HG02610 (cell line): ENCODE data around the gene TMEM203.
"Not testable (repeated sequence)": the region's sequence is repeated elsewhere in the genome, so short reads cannot be mapped to it uniquely, and the experiment has no call there.

Source experiments
- ATAC-seq: cut with Tn5 transposase; IDR thresholded peaks from one replicate; pipeline ENCODE4 v1.9.1; 2021; ENCODE audit warnings: mild to moderate bottlenecking, moderate library complexity; ENCODE audit not compliant: unreplicated experiment

The TMEM203 gene

DNA sequence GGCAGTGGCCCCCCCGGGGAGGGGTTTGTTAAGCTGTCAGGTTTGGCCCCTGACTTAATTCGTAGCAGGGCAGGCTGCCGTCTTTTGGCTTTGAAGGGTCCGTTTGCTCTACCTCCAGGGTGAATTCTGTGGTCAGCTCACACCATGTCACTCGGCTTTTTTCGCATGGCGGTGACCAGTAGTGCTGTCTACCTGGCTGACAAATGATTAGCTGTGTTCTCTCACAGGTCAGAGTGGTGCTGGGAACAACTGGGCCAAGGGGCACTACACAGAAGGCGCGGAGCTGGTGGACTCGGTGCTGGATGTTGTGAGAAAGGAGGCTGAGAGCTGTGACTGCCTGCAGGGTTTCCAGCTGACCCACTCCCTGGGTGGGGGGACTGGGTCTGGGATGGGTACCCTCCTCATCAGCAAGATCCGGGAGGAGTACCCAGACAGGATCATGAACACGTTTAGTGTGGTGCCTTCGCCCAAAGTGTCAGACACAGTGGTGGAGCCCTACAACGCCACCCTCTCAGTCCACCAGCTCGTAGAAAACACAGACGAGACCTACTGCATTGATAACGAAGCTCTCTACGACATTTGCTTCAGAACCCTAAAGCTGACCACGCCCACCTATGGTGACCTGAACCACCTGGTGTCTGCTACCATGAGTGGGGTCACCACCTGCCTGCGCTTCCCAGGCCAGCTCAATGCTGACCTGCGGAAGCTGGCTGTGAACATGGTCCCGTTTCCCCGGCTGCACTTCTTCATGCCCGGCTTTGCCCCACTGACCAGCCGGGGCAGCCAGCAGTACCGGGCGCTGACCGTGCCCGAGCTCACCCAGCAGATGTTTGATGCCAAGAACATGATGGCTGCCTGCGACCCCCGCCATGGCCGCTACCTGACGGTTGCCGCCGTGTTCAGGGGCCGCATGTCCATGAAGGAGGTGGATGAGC, 37.1 kb upstream of the TMEM203 start:
- ATAC-seq, result no peak

GRCh38 chr9:137241490-137242268, 36.2 kb upstream of the TMEM203 start:
- peak; percentile 4 for ATAC-seq

DNA sequence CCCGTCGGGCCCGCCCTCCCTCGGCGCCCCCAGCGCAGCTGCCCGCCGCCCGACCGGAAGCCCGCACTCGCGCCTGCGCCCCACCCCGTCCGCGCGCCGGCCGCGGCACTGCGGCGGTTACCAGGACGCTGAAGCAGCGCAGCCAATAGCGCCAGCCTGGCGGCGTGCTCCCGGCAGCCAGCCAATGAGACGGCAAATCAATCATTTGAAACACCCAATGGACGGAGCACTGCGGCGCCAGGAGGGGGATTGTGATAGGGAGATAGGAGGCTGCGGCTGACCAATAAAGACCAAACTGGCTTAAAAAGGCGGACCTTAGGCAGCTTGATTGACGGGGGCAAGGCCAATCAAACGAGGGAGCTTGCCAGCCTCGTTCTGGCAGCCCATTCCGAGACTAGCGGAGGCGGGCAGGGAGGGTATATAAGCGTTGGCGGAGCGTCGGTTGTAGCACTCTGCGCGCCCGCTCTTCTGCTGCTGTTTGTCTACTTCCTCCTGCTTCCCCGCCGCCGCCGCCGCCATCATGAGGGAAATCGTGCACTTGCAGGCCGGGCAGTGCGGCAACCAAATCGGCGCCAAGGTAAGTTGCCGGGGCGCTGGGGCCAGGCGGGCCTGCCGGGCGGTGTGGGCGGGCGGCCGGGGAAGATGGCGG, 35.5 kb upstream of the TMEM203 start, which contains the start of gene TUBB4B:
Gene TUBB4B (plus strand): TSS at position 447 of the 649 bp plus-strand sequence. CDS start 74 bp downstream, at position 521.
- peak; percentile 77 for ATAC-seq

DNA sequence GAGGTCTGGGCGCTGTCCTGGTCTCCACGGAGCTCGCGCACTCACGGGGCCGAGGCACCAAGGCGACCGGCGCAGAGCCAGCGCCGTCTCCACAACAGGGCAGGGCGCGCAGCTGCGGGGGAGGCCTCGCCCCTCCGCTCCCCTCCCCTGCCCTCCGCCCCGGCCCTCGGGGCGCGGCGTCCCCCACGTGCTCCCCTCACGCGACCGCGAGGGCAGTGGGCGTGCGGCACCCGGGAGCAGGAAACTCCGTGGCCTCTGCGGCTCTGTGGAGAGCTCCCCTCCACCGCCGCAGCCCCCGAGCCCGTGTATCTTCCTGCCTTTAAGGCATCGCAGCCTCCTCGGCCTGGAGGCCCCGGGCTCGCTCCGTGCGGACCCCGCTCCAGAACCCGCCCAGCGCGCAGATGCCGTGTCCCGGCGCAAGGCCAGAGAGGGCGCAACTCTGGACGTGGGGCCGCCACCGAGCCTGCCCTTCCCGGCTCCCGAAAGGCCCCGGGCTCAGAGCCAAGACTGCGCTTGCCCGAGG, 34.9 kb upstream of the TMEM203 start:
- ATAC-seq, result peak; percentile 21

DNA sequence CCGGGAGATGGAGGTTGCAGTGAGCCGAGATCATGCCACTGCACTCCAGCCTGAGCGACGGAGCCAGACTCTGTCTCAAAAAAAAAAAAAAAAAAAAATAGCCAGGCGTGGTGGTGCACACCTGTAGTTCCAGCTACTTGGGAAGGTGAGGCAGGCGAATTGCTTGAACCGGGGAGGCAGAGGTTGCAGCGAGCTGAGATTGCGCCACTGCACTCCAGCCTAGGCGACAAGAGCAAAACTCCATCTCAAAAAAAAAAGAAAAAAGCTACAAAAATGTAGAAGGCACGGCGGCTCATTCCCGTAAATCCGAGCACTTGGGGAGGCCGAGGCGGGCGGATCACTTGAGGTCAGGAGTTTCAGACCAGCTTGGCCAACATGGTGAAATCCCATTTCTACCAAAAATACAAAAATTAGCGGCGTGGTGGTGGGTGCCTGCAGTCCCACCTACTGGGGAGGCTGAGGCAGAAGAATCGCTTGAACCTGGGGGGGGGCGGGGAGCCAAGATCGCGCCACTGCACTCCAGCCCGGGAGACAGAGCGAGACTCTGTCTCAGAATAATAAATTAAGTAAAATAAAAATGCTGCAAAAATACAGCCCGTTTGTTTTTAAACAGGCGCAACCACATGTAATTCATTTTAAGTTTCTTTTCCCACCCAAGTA, 34.2 kb upstream of the TMEM203 start:
- ATAC-seq, result not testable (repeated sequence)

GRCh38 chr9:137237759-137238726, 32.6 kb upstream of the TMEM203 start:
- no peak for ATAC-seq

- no peak for ATAC-seq
Observed at GRCh38 chr9:137236936-137237421, 31.5 kb upstream of the TMEM203 start.

- no peak for ATAC-seq
Observed at GRCh38 chr9:137236238-137236935, 30.9 kb upstream of the TMEM203 start.

DNA sequence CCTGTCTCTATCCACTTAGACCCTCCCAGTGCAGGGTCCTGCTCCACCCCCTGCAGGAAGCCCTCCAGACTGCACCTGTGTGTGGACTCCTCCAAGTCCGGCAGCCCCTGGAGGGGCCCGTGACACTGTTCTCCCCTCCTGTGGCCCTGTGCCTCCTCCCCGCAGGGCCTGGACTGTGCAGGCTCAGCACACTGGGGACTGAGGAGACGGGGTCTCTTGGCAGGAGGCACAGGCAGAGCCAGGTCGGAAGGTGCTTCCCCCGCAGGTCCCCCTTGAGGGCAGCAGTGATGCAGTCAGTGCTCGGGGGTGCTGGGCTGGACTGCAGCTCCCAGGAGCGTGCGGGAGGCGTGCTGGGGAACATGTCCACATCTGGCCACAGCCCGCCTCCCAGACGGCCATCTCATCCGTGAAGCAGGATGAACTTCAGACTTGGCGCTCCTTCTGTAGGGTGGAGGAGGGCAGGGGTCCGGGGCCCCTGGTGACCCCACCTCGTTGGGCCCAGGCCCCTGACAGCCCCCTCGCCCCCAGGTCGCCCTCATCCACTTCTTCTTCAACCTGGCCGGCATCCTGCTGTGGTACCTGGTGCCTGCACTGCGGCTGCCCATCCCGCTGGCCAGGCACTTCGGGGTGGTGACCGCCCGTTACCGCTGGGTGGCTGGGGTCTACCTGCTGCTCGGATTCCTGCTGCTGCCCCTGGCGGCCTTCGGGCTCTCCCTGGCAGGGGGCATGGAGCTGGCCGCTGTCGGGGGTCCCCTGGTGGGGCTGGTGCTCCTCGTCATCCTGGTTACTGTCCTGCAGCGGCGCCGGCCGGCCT, 30.2 kb upstream of the TMEM203 start:
- ATAC-seq, result no peak

DNA sequence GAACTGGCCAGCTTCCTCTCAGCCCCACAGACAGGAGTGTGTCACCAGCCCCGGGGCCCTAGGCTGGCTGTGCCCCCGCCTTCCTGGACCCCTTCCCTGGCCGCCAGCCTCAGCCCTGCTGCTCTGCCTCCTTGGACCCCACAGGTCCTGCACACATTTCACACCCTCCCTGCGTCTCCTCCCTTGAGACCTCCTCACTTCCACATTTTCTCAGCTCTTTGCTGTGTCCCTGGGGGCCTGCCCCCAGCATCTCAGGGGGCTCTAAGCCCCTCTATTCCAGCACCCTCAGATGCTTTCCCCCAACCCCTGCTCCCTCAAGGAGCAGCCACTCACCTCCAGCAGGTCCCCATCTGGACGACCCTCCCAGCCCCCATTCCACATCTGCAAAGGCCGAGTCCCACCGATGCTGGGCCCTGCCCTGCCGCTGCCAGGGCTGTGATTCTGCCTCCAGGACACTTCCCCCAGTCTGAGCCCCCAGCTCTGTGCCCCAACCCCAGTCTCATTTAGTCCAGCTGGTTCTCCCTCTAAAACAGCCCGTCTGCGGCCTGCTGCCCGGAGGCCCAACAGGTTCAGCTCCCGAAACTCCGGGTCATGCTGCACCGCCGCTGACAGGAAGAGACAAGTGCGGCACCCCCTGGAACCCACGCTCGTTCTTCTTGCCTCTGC, 29.4 kb upstream of the TMEM203 start:
- ATAC-seq, result no peak

DNA sequence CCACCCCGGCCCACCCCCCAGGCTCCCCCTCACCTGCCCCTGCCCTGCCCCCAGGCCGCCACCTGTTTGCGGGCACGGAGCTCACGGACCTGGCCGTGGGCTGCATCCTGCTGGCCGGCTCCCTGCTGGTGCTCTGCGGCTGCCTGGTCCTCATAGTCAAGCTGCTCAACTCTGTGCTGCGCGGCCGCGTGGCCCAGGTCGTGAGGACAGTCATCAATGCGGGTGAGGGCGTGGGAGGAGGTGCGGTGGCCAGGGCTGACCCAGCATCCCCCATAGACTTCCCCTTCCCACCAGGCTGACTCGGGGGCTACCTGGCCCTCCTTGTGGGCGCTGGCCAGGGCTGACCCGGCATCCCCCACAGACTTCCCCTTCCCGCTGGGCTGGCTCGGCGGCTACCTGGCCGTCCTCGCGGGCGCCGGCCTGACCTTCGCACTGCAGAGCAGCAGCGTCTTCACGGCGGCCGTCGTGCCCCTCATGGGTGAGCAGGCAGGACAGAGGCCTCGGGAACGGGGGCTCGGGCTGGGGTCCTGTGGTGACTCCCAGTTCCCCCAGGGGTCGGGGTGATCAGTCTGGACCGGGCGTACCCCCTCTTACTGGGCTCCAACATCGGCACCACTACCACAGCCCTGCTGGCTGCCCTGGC, 28.7 kb upstream of the TMEM203 start:
- no peak for ATAC-seq

DNA sequence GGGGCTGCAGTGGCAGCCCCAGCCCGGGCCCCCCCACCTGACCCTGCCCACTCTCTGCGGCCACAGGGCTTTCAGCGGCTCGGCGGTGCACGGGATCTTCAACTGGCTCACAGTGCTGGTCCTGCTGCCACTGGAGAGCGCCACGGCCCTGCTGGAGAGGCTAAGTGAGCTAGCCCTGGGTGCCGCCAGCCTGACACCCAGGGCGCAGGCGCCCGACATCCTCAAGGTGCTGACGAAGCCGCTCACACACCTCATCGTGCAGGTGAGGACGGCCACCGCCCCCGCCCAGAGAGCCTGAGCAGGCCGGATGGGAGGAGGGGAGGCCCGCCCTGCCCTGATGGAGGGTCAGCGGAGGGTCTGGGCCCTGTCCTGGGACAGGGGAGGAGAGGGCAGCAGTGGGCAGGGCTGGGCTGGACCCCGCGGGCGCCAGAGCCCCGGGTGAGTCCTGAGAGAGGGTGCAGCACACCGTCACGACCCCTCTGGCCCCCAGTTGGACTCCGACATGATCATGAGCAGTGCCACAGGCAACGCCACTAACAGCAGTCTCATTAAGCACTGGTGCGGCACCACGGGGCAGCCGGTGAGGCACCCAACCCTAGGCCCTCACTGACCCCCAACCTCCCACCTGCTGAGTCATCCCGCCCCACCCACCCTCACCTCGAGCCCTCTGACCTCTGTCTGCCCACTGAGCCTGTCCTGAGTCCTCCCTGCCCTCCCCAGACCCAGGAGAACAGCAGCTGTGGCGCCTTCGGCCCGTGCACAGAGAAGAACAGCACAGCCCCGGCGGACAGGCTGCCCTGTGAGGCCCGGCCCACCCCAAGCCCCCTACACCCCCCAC, 27.9 kb upstream of the TMEM203 start:
- ATAC-seq, result no peak

DNA sequence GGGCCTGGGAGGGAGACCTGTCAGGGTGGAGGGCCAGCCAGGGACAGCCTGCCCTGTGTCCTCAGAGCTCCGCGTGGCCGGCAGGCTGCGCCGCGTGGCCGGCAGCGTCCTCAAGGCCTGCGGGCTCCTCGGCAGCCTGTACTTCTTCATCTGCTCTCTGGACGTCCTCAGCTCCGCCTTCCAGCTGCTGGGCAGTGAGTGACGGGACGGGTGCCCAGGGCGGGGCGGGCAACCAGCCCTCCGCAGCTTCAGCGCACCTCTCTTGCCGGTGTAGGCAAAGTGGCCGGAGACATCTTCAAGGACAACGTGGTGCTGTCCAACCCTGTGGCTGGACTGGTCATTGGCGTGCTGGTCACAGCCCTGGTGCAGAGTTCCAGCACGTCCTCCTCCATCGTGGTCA, 27.1 kb upstream of the TMEM203 start:
- ATAC-seq, result no peak

DNA sequence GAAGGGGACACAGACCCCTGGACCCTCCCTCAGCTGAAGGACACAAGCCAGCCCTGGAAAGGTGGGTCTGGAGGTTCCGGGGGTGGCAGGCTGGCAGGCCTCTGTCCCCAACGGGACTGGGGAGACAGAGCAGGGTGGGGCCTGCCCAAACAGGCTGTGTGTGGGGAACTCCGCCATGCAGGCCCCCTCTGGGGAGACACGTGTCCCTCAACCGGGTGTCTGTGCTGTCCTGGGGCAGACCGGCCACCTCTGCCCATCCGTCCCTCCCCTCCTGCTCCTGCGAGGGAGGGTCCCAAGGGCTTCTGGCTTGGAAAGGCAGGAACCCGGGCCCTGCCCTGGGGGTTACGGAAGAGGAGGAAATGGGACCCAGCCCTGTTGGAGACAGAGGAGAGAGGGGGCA, 26.7 kb upstream of the TMEM203 start:
- no peak for ATAC-seq

GRCh38 chr9:137231372-137232039, 26.1 kb upstream of the TMEM203 start:
- no peak for ATAC-seq
